Thyroid gland (tissue), 4 donors: ENCODE measurements around the gene TCP10L. TPM values are rescaled to one million over a fixed set of nuclear protein-coding genes. Genes with fewer than 3 reads are reported as not detected.
"Not testable (repeated sequence)": the region's sequence is repeated elsewhere in the genome, so short reads cannot be mapped to it uniquely, and the experiment has no call there.

Experiments used
- DNase-seq, 2 donors: peaks; one replicate each; pipeline ENCODE4 v3.0.0-alpha.2; 2019
- H3K27ac ChIP-seq, 3 donors: fragments of 200-600 bp; sonication (generic); 1 replicate in 2 of 3; 2 replicates in 1 of 3; pipeline ENCODE4 v1.5.1; 2016 to 2019; ENCODE audit warnings: mild to moderate bottlenecking in 1 of 3, moderate library complexity in 1 of 3
- H3K27me3 ChIP-seq: fragments of 200-600 bp; sonication (generic); one replicate; pipeline ENCODE4 v1.5.1; 2019
- H3K36me3 ChIP-seq, 2 donors: fragments of 200-600 bp; sonication (generic); one replicate each; pipeline ENCODE4 v1.5.1; 2016 to 2019
- H3K4me1 ChIP-seq, 2 donors: fragments of 200-600 bp; sonication (generic); one replicate each; pipeline ENCODE4 v1.5.1; 2017 to 2019
- H3K4me3 ChIP-seq, 3 donors: fragments of 200-600 bp; sonication (generic); replicated peaks in 1 of 3; 1 replicate in 2 of 3; 2 replicates in 1 of 3; pipeline ENCODE4 v1.5.1; 2016; ENCODE audit warnings: mild to moderate bottlenecking in 1 of 3
- H3K9me3 ChIP-seq: fragments of 200-600 bp; sonication (generic); one replicate; pipeline ENCODE4 v1.5.1; 2017
- POLR2A ChIP-seq, 2 donors: fragments of 450-650 bp; IDR thresholded peaks; one replicate each; pipeline ENCODE4 v1.6.1; 2017; ENCODE audit warnings: antibody characterized with exemption in 2 of 2, mild to moderate bottlenecking in 2 of 2, moderate library complexity in 1 of 2
- WGBS, 2 donors: methylation state at CpG; one replicate each; pipeline ENCODE4 v1.1.5; 2017; 5-methylcytosine and 5-hydroxymethylcytosine counted together
- intact Hi-C: fragments of 100-400 bp; cut with DNase I; formaldehyde crosslinking; loops from one replicate; pipeline ENCODE4 v1.15.1; 2023
- total RNA-seq, 4 donors: library from RNA; depleted of rRNA; stranded (reverse); fragments of >200 nt; gene quantifications; one replicate each; pipeline ENCODE4 v1.2.3, GENCODE V29; 2016
- TF ChIP-seq, protein P1 (sequence below), 6 experiments: fragments of 200-600 bp in 3 of 6; fragments of 450-650 bp in 3 of 6; sonication (generic) in 3 of 6; IDR thresholded peaks; one replicate each; pipeline ENCODE4 v1.5.1; 2016 to 2019; ENCODE audit warnings: antibody characterized with exemption in 6 of 6, mild to moderate bottlenecking in 2 of 6, inconsistent platforms in 1 of 6, moderate library complexity in 1 of 6

Gene TCP10L
- total RNA-seq, 4 donors from 2014 or later, result 0.29 to 2.9 (median 0.73) TPM

DNA sequence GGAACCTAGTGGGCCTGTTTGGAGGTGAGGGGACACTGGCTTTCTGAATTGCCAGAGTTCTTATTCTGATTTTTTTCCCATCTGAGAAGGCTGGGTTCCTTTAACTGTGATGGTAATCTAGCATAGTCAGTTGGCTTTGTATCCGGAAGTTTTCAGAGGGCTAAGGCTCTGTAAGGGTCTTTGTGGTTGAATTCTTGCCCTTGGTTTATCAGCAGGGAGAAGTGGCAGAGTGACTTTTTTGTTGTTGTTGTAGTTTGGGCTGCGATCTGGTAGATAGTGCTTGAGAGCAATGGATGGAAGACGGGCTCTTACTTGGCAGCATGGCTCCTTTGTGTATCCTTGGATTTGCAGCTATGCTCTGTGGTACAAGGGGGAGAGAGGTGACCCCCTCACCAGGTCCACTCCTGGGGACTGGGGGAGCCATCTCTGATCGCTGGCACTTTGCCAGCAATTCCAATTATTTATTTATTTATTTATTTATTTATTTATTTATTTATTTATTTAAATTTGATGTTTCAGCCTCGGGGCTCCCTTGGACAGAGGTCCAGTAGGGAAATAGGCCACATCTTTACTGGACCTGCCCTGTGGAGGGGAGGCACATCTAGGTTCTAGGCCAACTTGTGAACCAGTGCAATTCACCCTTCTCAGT, 18.5 kb downstream of the TCP10L start:
- intact Hi-C loops, result no loop called here
- H3K27me3 ChIP-seq, result no peaks in the 10 kb centered on the region
- H3K4me3 ChIP-seq, result no peak overlapping the region
- no peak for DNase-seq
- H3K27ac ChIP-seq, result no peak overlapping the region
- WGBS, 2 donors, result 80 to 82% methylated on average over 5 of the region's 5 CpGs
- no peaks in the 10 kb centered on the region for H3K9me3 ChIP-seq
- TF ChIP-seq, protein P1, sequence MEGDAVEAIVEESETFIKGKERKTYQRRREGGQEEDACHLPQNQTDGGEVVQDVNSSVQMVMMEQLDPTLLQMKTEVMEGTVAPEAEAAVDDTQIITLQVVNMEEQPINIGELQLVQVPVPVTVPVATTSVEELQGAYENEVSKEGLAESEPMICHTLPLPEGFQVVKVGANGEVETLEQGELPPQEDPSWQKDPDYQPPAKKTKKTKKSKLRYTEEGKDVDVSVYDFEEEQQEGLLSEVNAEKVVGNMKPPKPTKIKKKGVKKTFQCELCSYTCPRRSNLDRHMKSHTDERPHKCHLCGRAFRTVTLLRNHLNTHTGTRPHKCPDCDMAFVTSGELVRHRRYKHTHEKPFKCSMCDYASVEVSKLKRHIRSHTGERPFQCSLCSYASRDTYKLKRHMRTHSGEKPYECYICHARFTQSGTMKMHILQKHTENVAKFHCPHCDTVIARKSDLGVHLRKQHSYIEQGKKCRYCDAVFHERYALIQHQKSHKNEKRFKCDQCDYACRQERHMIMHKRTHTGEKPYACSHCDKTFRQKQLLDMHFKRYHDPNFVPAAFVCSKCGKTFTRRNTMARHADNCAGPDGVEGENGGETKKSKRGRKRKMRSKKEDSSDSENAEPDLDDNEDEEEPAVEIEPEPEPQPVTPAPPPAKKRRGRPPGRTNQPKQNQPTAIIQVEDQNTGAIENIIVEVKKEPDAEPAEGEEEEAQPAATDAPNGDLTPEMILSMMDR (IDR thresholded peaks at IDR 0.05), result no peak
- no peak for TF ChIP-seq POLR2A (IDR thresholded peaks at IDR 0.05)
- no peaks in the 10 kb centered on the region for H3K4me1 ChIP-seq
- no peaks in the 10 kb centered on the region for H3K36me3 ChIP-seq

- Histone ChIP-seq H3K4me3 (no peak overlapping the region), H3K27me3 (no peaks in the 10 kb centered on the region), H3K36me3 (no peaks in the 10 kb centered on the region), H3K4me1 (no peaks in the 10 kb centered on the region), H3K27ac (no peak overlapping the region), H3K9me3 (no peaks in the 10 kb centered on the region)
- no peak for TF ChIP-seq POLR2A (IDR thresholded peaks at IDR 0.05)
- TF ChIP-seq, protein P1 (IDR thresholded peaks at IDR 0.05), result no peak
- intact Hi-C loops, result no loop called here
- DNase-seq, result no peak
- 85 to 95% methylated on average over 2 of the region's 2 CpGs for WGBS, 2 donors
Observed at GRCh38 chr21:32565856-32566465, 19.4 kb downstream of the TCP10L start.

GRCh38 chr21:32562915-32563314, 22.4 kb downstream of the TCP10L start:
- Histone ChIP-seq H3K27ac (no peak overlapping the region), H3K9me3 (no peaks in the 10 kb centered on the region), H3K36me3 (no peaks in the 10 kb centered on the region), H3K4me3 (no peak overlapping the region), H3K4me1 (no peaks in the 10 kb centered on the region), H3K27me3 (no peaks in the 10 kb centered on the region)
- 90 to 91% methylated on average over 2 of the region's 2 CpGs for WGBS, 2 donors
- no peak for DNase-seq
- intact Hi-C loops, result no loop called here
- no peak for TF ChIP-seq POLR2A (IDR thresholded peaks at IDR 0.05)
- TF ChIP-seq, protein P1 (IDR thresholded peaks at IDR 0.05), result no peak

GRCh38 chr21:32562426-32562825, 22.9 kb downstream of the TCP10L start:
- Histone ChIP-seq H3K9me3 (no peaks in the 10 kb centered on the region), H3K27me3 (no peaks in the 10 kb centered on the region), H3K4me1 (no peaks in the 10 kb centered on the region), H3K4me3 (no peak overlapping the region), H3K36me3 (no peaks in the 10 kb centered on the region), H3K27ac (peak overlapping the region in 1 of 3 donors; percentile 7)
- DNase-seq, result peak; percentile 51 to 61
- WGBS, 2 donors, result 38 to 46% methylated on average over 5 of the region's 5 CpGs
- intact Hi-C loops, result no loop called here
- no peak for TF ChIP-seq POLR2A (IDR thresholded peaks at IDR 0.05)
- TF ChIP-seq, protein P1 (IDR thresholded peaks at IDR 0.05), result peak in 4 of 6 experiments; percentile 39 to 53 (median 44)

DNA sequence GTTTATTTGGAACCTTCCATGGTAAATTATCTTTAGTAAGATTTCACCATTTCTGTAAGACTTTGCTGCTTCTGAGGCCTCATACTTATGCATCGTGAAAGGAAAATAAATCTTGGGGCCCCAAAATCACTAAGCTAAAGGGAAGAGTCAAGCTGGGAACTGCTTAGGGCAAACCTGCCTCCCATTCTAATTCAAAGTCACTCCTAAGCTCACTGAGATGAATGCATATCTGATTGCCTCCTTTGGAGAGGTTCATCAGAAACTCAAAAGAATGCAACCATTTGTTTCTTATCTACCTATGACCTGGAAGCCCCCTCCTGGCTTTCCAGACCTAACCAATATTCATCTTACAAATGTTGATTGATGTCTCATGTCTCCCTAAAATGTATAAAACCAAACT, 23.8 kb downstream of the TCP10L start:
- H3K27ac ChIP-seq, result not testable (repeated sequence)
- WGBS, 2 donors, result 76 to 92% methylated on average over 1 of the region's 1 CpG

More for the DNA sequence above, 23.8 kb downstream of the TCP10L start:
- H3K4me1 ChIP-seq, H3K4me3 ChIP-seq, H3K27me3 ChIP-seq, DNase-seq, H3K9me3 ChIP-seq, intact Hi-C loops, H3K36me3 ChIP-seq: not testable (repeated sequence)
